ENCODE data around the gene CARNS1.

GRCh38 chr11:67468759-67469507, 53.5 kb downstream of the CARNS1 start, which contains the start of gene TMEM134:
- TF ChIP-seq POLR2A (IDR thresholded peaks at IDR 0.05) (no peak), CTCF (IDR thresholded peaks at IDR 0.05) (peak in 3 of 7 experiments; percentile 25 to 41 (median 40)), EP300 (IDR thresholded peaks at IDR 0.05) (no peak), POLR2AphosphoS5 (IDR thresholded peaks at IDR 0.05) (peak; percentile 79 to 97 (median 90))

All from stomach (tissue), 4 donors.